B cell (primary cell): ENCODE results near the gene UBE4A.

Experiments used
- EZH2 ChIP-seq: IDR thresholded peaks from 2 replicates; pipeline ENCODE4 v1.6.1; 2012; ENCODE audit warnings: borderline replicate concordance, low read depth, mild to moderate bottlenecking, moderate library complexity, low read length; ENCODE audit not compliant: insufficient read depth, poor library complexity, severe bottlenecking
- TF ChIP-seq, protein P1 (sequence below): fragments of 200-600 bp; IDR thresholded peaks from one replicate; pipeline ENCODE4 v1.8.0; 2022; ENCODE audit warnings: antibody characterized with exemption, mild to moderate bottlenecking

DNA sequence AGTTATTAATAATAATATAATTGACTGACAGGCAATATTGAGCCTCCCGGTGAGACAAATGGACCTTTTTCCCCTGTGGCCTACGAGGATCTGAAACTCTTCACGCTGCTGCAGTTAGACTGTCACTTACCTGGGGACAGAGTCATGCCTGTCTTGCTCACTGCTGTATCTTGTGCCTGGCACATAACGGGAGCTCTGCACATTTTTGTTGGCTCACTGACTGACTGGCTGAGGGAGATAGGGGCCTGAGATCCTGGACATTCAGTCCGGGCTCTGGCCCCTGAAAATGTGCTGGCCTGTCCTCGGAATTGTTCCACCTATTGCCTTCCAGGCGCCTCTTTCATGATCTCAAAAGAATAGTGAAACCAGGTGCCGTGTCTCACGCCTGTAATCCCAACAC is 16.2 kb upstream of the UBE4A start:
- TF ChIP-seq, protein P1, sequence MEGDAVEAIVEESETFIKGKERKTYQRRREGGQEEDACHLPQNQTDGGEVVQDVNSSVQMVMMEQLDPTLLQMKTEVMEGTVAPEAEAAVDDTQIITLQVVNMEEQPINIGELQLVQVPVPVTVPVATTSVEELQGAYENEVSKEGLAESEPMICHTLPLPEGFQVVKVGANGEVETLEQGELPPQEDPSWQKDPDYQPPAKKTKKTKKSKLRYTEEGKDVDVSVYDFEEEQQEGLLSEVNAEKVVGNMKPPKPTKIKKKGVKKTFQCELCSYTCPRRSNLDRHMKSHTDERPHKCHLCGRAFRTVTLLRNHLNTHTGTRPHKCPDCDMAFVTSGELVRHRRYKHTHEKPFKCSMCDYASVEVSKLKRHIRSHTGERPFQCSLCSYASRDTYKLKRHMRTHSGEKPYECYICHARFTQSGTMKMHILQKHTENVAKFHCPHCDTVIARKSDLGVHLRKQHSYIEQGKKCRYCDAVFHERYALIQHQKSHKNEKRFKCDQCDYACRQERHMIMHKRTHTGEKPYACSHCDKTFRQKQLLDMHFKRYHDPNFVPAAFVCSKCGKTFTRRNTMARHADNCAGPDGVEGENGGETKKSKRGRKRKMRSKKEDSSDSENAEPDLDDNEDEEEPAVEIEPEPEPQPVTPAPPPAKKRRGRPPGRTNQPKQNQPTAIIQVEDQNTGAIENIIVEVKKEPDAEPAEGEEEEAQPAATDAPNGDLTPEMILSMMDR: no peak
- TF ChIP-seq EZH2: no peak
